K562 (cell line): Measurements from ENCODE around the gene AKAP6.

Experiments
- COPS2 ChIP-seq: fragments of 450-650 bp; conservative IDR thresholded peaks from 2 replicates; pipeline ENCODE4 v1.6.1; 2016; ENCODE audit warnings: mild to moderate bottlenecking, moderate library complexity
- MXI1 ChIP-seq: IDR thresholded peaks from 2 replicates; pipeline ENCODE4 v1.6.1; 2011; ENCODE audit warnings: low read depth, mild to moderate bottlenecking, improper control_type of control experiment, low read length
- POLR2AphosphoS5 ChIP-seq: IDR thresholded peaks from 2 replicates; pipeline ENCODE4 v1.6.1; 2011; ENCODE audit warnings: mild to moderate bottlenecking, low read depth, low read length, moderate library complexity; ENCODE audit not compliant: control insufficient read depth, insufficient read depth
- PREB ChIP-seq: sonication (generic); formaldehyde crosslinking; IDR thresholded peaks from 2 replicates; pipeline ENCODE4 v1.8.1; 2023; ENCODE audit warnings: mild to moderate bottlenecking, missing genetic modification reagents
- RAD21 ChIP-seq, 2 experiments: fragments of 250-450 bp in 1 of 2; fragments of 450-650 bp in 1 of 2; sonication (Bioruptor Pico) in 1 of 2; formaldehyde crosslinking in 1 of 2; IDR thresholded peaks in 1 of 2; conservative IDR thresholded peaks in 1 of 2; 2 replicates each; pipeline versions ENCODE4 v1.4.0 to v1.8.0; 2020 to 2022; ENCODE audit warnings: mild to moderate bottlenecking in 2 of 2, moderate library complexity in 1 of 2
- REST ChIP-seq, 2 experiments: fragments of 450-650 bp; formaldehyde crosslinking in 1 of 2; IDR thresholded peaks; 2 replicates each; pipeline versions ENCODE4 v1.4.0 to v1.6.1; 2014 to 2020; ENCODE audit warnings: mild to moderate bottlenecking in 2 of 2, borderline replicate concordance in 1 of 2, low read depth in 1 of 2
- SIN3A ChIP-seq, 2 experiments: fragments of 150-350 bp in 1 of 2; IDR thresholded peaks; 2 replicates each; pipeline ENCODE4 v1.6.1; 2011 to 2016; ENCODE audit warnings: borderline replicate concordance in 2 of 2, low read depth in 2 of 2, low read length in 2 of 2, mild to moderate bottlenecking in 2 of 2, moderate library complexity in 2 of 2; ENCODE audit not compliant: control insufficient read depth in 1 of 2
- TAF9B ChIP-seq: fragments of 450-650 bp; IDR thresholded peaks from 2 replicates; pipeline ENCODE4 v1.6.1; 2018; ENCODE audit warnings: mild to moderate bottlenecking; ENCODE audit not compliant: partially characterized antibody
- TF ChIP-seq, protein P1 (sequence below): fragments of 250-450 bp; sonication (Bioruptor Pico); IDR thresholded peaks from 2 replicates; pipeline ENCODE4 v1.9.0; 2021; ENCODE audit warnings: mild to moderate bottlenecking, inconsistent platforms
- TF ChIP-seq, protein P2 (sequence below): fragments of 250-450 bp; sonication (Bioruptor Pico); IDR thresholded peaks from 2 replicates; pipeline ENCODE4 v1.5.0; 2020; ENCODE audit warnings: mild to moderate bottlenecking, borderline replicate concordance
- TF ChIP-seq, protein P3 (sequence below): fragments of 450-650 bp; IDR thresholded peaks from 2 replicates; pipeline ENCODE4 v1.6.1; 2017; ENCODE audit warnings: mild to moderate bottlenecking, moderate library complexity
- TF ChIP-seq, protein P4 (sequence below): sonication (generic); formaldehyde crosslinking; IDR thresholded peaks from 2 replicates; pipeline ENCODE4 v1.9.0; 2022; ENCODE audit warnings: mild to moderate bottlenecking, missing genetic modification reagents

DNA sequence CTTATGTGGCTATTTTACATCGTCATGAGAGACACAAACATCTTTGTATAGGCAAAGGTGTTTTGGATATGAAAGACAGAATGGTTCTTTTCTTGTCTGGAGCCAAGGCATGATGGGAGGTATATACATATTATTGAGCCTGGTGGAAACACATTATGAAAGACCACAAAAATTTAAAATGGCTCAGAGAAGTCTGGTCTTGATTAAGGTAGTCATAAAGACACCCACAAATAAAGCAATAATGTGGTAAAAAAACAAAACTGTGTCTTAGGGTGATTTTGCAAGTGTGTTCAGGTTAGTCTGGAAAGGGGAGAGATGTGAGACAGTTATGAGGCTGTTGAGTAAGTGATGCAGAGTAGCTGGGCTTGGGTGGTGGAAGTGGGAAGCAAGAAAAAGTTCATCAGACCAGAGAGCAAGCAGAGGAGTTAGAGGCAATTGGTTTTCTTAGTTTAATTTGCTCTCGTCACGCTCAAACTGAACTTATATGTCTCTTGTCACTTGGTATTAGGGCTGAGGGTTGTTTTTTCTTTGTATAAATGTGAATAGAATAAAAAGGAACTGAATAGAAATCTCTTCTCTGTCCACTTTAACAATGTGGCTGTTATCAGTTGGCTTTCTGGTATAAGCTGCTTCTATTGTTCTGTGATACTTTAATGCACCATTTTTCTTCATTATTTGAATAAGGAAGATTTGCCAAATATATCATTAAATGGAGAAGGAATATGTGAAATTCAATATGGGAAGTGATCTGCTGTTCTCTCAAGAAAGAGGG lies 115.0 kb downstream of the AKAP6 start:
- no peak for TF ChIP-seq REST (IDR thresholded peaks at IDR 0.05; ENCODE audit: borderline replicate concordance)
- no peak for TF ChIP-seq REST (CRISPR knock-in tag; IDR thresholded peaks at IDR 0.05; ENCODE audit: low read depth)
- TF ChIP-seq SIN3A (IDR thresholded peaks at IDR 0.05; ENCODE audit: borderline replicate concordance in 2 of 2, control insufficient read depth in 1 of 2, low read depth in 2 of 2, low read length in 2 of 2): no peak
- TF ChIP-seq, protein P1, sequence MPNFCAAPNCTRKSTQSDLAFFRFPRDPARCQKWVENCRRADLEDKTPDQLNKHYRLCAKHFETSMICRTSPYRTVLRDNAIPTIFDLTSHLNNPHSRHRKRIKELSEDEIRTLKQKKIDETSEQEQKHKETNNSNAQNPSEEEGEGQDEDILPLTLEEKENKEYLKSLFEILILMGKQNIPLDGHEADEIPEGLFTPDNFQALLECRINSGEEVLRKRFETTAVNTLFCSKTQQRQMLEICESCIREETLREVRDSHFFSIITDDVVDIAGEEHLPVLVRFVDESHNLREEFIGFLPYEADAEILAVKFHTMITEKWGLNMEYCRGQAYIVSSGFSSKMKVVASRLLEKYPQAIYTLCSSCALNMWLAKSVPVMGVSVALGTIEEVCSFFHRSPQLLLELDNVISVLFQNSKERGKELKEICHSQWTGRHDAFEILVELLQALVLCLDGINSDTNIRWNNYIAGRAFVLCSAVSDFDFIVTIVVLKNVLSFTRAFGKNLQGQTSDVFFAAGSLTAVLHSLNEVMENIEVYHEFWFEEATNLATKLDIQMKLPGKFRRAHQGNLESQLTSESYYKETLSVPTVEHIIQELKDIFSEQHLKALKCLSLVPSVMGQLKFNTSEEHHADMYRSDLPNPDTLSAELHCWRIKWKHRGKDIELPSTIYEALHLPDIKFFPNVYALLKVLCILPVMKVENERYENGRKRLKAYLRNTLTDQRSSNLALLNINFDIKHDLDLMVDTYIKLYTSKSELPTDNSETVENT (CRISPR knock-in tag): no peak
- TF ChIP-seq, protein P2, sequence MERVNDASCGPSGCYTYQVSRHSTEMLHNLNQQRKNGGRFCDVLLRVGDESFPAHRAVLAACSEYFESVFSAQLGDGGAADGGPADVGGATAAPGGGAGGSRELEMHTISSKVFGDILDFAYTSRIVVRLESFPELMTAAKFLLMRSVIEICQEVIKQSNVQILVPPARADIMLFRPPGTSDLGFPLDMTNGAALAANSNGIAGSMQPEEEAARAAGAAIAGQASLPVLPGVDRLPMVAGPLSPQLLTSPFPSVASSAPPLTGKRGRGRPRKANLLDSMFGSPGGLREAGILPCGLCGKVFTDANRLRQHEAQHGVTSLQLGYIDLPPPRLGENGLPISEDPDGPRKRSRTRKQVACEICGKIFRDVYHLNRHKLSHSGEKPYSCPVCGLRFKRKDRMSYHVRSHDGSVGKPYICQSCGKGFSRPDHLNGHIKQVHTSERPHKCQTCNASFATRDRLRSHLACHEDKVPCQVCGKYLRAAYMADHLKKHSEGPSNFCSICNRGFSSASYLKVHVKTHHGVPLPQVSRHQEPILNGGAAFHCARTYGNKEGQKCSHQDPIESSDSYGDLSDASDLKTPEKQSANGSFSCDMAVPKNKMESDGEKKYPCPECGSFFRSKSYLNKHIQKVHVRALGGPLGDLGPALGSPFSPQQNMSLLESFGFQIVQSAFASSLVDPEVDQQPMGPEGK (CRISPR knock-in tag): no peak
- TF ChIP-seq, protein P3, sequence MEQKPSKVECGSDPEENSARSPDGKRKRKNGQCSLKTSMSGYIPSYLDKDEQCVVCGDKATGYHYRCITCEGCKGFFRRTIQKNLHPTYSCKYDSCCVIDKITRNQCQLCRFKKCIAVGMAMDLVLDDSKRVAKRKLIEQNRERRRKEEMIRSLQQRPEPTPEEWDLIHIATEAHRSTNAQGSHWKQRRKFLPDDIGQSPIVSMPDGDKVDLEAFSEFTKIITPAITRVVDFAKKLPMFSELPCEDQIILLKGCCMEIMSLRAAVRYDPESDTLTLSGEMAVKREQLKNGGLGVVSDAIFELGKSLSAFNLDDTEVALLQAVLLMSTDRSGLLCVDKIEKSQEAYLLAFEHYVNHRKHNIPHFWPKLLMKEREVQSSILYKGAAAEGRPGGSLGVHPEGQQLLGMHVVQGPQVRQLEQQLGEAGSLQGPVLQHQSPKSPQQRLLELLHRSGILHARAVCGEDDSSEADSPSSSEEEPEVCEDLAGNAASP: no peak
- no peak for TF ChIP-seq COPS2
- no peak for TF ChIP-seq POLR2AphosphoS5
- TF ChIP-seq, protein P4, sequence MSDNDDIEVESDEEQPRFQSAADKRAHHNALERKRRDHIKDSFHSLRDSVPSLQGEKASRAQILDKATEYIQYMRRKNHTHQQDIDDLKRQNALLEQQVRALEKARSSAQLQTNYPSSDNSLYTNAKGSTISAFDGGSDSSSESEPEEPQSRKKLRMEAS (CRISPR knock-in tag): no peak
- no peak for TF ChIP-seq PREB (CRISPR knock-in tag)
- TF ChIP-seq RAD21 (CRISPR knock-in tag; conservative IDR thresholded peaks at IDR 0.05 in 1 of 2, IDR thresholded peaks at IDR 0.05 in 1 of 2): no peak
- no peak for TF ChIP-seq TAF9B
- TF ChIP-seq MXI1: no peak
